ENCODE measurements around the gene ZNF3.

Gene ZNF3

GRCh38 chr7:100109521-100110163 lies 28.1 kb upstream of the ZNF3 start:
- DNase-seq (ENCODE audit: low spot score): no peak

- DNase-seq (ENCODE audit: low spot score): no peak
These were observed 26.4 kb upstream of the ZNF3 start for GRCh38 chr7:100107890-100108289.

- no peak for DNase-seq (ENCODE audit: low spot score)
These were observed 25.7 kb upstream of the ZNF3 start for GRCh38 chr7:100107125-100107737.

- DNase-seq (ENCODE audit: low spot score): no peak
These were observed 25.1 kb upstream of the ZNF3 start for GRCh38 chr7:100106633-100107032.

GRCh38 chr7:100105534-100105933 lies 24.0 kb upstream of the ZNF3 start:
- no peak for DNase-seq (ENCODE audit: low spot score)

GRCh38 chr7:100102950-100103840 lies 21.7 kb upstream of the ZNF3 start:
- DNase-seq (ENCODE audit: low spot score): no peak

GRCh38 chr7:100101016-100101862 lies 19.7 kb upstream of the ZNF3 start, which contains the start of the genes AP4M1 and MCM7:
AP4M1 (plus strand) TSS chr7:100101643; CDS start chr7:100101715, 72 bp downstream.
MCM7 (minus strand) TSS chr7:100101397; CDS start chr7:100101294, 103 bp downstream.
- peak; percentile 99 for DNase-seq (ENCODE audit: low spot score)

- peak; percentile 96 for DNase-seq (ENCODE audit: low spot score)
These were observed 19.0 kb upstream of the ZNF3 start for GRCh38 chr7:100100420-100101015.

GRCh38 chr7:100099452-100099851 lies 17.9 kb upstream of the ZNF3 start:
- no peak for DNase-seq (ENCODE audit: low spot score)

- DNase-seq (ENCODE audit: low spot score): no peak
These were observed 17.4 kb upstream of the ZNF3 start for GRCh38 chr7:100098913-100099312.

- DNase-seq (ENCODE audit: low spot score): no peak
These were observed 14.2 kb upstream of the ZNF3 start for GRCh38 chr7:100095704-100096103.

GRCh38 chr7:100095289-100095688 lies 13.8 kb upstream of the ZNF3 start:
- DNase-seq (ENCODE audit: low spot score): no peak

GRCh38 chr7:100093925-100094486 lies 12.5 kb upstream of the ZNF3 start:
- DNase-seq (ENCODE audit: low spot score): no peak

- no peak for DNase-seq (ENCODE audit: low spot score)
These were observed 12.0 kb upstream of the ZNF3 start for GRCh38 chr7:100093498-100093897.

GRCh38 chr7:100093054-100093453 lies 11.5 kb upstream of the ZNF3 start:
- peak; percentile 75 for DNase-seq (ENCODE audit: low spot score)

- DNase-seq (ENCODE audit: low spot score): no peak
These were observed 10.1 kb upstream of the ZNF3 start for GRCh38 chr7:100091411-100092181.

- DNase-seq (ENCODE audit: low spot score): no peak
These were observed 9.2 kb upstream of the ZNF3 start for GRCh38 chr7:100090527-100091410.

- DNase-seq (ENCODE audit: low spot score): no peak
These were observed 8.1 kb upstream of the ZNF3 start for GRCh38 chr7:100089458-100090196.

All from COLO829 (cell line).